Iris pigment epithelial cell (primary cell): ENCODE results near the gene HAND1.
"Not testable (repeated sequence)": the region's sequence is repeated elsewhere in the genome, so short reads cannot be mapped to it uniquely, and the experiment has no call there.

Experiments used
- DNase-seq: peaks from one replicate; pipeline ENCODE4 v3.0.0-alpha.2; 2011; ENCODE audit warnings: low read depth

HAND1 gene

GRCh38 chr5:154478224-154478565, at the start of gene HAND1:
Gene HAND1 (minus strand): TSS chr5:154478227. CDS start chr5:154478008, 219 bp downstream.
- no peak for DNase-seq

- DNase-seq = no peak
Measured at GRCh38 chr5:154526231-154527226, 48.5 kb upstream of the HAND1 start.

DNA sequence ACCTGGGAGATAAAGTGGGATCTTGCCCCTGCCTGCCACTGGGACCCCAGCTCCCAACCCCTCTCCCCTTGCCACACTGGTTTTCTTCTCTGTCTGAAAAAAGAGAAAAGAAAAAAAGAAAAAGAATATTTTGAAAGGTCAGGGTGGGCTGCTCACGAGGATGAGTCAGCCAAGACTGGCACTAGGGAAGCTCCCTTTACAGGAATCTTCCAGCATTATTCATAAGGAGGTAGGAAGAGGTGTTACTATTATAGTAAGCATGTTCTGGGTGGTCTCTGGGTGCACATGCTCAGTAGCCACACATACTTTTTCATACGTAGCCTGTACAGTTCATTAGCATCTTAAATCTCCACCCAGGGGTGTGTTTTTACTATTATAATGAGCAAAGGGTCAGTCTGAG, 46.8 kb upstream of the HAND1 start:
- no peak for DNase-seq

- no peak for DNase-seq
Measured at GRCh38 chr5:154524181-154524580, 46.2 kb upstream of the HAND1 start.

DNA sequence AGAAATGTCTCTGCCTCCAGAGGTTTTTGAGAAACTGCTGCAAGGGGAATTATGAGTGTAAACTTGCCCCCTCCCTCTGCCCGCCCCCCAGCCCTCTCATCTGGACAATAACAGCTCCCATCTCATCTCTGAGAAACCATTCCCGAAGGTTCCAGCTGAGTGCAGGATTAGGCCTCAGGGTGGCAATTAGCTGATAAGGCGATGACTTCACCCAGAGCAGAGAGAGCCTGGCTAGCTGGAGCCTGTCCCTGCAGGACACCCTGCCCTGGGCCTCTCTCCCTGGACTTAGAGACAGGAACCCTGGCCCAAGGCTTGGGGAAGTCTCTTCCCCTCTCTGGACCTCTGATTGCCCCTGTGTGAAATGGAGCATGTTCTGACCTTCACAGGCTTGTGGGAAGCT, 45.7 kb upstream of the HAND1 start:
- no peak for DNase-seq

DNA sequence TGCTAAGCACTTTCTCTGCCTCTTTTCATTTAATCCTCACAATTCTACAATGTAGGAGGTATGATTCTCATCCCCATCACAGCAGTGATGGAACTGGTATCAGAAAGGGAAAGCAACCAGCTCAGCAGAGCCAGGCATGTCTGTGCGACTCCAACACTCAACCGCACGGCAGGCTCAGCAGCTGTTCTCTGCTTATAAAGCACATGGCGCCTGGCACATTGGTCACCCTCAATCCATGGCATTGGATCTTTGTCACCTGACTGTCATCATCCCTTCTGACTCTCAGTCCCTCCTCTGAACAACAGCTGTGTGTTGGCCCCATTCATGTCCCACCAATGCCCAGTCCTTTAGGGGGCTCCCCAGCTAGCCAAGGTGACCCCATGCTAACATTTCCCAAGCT, 45.1 kb upstream of the HAND1 start:
- no peak for DNase-seq

DNA sequence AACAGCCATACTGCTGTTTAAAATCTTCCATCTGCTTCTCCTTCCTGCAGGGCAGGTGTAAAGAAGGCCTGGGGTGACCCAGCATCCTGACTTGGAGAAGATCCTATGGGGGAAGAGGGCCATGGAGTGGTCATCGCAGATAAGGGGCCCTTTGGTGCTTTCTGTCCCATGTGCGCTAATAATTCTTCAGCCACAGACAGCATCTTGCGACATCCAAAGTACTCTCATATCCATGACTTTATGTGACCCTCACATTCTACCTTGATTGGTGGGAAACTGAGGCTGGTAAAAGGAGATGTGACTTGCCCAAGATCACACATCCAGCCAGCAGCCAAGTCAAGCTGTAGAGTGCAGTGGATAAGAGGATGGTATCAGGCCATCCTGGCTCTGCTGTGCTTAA, 44.3 kb upstream of the HAND1 start:
- no peak for DNase-seq

GRCh38 chr5:154521756-154522155, 43.7 kb upstream of the HAND1 start:
- no peak for DNase-seq

DNA sequence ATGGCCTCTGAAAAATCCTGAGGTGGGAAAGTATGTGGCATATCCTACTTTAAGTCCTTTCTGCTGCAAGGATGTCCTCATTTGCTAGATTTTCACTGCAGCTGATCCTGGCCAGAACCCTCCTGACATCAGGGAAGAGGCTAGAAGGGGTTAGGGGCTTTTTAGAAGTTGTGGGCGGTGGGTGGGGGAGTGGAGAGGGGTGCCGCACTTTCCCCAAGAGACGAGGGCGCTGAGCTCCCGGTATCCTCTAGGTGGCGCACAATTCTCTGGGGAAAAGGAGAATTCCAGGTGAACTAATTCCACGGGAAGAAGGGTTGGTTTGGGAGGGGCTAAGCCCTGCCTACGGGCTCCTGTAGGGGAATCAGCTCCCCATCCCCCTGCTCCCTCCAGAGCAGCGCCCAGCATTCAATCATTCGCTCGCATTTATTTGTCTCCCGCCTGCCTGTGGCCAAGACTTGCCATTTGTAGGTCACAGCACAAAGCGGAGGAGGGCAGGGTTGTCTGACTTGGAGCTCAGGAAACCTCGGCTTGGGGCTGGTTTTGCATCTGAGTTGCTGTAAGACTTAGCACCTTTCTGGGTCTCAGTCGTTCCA, 42.9 kb upstream of the HAND1 start:
- DNase-seq = peak; percentile 10

- peak; percentile 53 for DNase-seq
Measured at GRCh38 chr5:154519359-154519758, 41.3 kb upstream of the HAND1 start.

DNA sequence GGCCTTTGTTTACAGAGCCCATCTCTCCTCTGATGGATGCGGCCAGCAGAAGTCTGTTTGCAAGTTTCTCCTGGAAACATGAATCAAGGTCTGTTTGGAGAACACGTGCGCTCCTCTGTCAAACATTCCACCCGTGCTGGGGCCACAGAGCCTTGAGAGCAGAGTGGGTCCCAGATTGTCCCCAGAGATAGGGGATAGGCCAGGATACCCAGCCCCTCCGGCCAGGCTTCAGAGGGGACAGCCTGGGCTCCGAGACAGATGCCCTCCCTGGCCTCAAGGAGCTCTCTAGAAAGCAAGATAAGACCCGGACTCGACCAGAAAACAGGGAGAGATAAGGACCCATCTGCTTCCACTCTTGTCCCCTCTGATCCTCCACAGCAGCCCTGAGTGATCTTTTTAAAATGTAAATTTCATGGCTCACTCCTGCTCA, 40.4 kb upstream of the HAND1 start:
- no peak for DNase-seq

DNA sequence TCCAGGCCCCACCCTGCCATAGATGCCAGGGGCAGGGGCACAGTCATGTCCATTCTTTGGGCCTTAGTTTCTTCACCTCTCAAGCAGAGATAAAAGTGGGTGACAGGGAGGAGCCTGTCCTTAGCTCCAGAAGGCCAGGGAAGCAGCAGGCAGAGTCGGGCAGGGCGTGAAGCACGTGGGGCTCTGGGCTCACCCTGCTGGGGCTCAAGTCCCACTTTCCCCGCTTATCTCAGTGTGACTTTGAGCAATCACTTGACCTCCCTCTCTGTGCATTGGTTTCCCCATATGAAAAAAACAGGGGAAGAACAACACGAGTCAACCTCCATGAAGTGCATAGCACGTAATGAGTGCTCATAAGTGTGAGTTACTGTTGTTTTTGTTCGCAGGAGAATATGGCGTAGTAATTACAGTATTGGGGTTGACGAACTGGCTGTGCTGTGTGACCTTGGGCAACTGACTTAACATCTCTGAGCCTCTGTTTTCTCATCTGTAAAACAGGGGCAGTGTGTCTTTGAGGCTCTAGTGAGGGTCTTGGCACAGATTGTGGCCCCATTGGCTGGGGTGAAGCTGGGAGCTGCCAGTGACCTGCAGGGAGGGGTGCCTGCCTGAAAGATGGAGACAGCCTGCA, 39.9 kb upstream of the HAND1 start:
- no peak for DNase-seq

DNA sequence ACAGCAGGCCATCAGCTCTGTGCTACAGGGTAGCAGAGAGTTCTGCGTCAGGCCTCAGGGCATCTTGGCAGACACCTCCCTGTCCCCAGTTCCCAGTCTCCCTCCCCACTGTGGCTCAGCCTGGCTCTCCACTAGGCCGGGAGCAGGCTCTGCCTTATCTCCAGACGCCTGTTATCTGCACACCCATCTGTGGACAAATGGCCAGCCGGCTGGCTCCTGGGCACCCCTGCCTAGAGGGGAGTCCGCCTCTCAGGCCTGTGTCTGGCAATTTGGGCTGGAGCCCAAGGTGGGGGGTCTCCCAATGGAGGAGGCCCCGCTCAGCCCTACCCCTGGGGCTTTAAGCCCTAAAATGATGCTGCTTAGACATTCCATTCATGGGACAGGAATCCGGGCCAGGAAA, 39.2 kb upstream of the HAND1 start:
- no peak for DNase-seq

- no peak for DNase-seq
Measured at GRCh38 chr5:154516475-154516874, 38.4 kb upstream of the HAND1 start.

GRCh38 chr5:154515488-154515887, 37.5 kb upstream of the HAND1 start:
- DNase-seq = not testable (repeated sequence)

GRCh38 chr5:154514331-154514730, 36.3 kb upstream of the HAND1 start:
- DNase-seq = no peak

DNA sequence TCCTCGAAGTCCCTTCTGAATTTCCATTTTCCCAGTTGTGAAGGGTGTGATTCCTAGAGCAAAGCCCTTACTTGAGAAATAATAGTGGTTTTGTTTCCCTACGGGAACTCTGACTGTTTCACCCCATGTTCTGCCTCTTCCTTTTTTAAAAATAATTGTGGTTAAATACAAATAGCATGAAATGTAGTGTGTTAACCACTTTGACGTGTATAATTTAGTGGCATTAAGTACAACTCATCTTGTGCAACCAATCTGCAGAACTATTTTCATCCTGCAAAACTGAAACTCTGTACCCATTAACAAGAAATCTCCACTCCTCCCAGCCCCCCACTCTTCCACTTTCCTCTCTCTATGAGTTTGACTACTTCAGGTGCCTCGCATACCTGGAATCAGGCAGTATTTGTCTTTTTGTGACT, 35.6 kb upstream of the HAND1 start:
- DNase-seq = peak; percentile 16

DNA sequence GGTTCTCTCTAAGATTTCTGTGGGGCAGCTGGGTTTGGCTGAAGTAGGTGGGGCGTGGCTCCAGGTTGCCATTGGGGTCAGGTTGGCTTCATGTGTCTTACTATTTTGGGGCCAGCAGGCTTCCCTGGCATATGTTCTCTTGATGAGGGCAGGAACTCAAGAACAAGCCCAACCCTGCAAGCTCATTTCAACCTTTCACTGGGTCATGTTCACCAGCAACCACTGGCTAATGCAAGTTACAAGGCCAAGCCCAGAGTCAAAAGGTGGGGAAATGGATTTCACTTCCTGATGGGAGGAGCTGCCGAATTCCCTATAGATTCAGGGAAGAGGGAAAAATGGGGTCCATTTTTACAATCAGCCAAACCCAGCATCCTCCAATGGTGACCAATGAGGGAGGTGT, 34.0 kb upstream of the HAND1 start:
- DNase-seq = no peak

GRCh38 chr5:154509784-154510555, 31.9 kb upstream of the HAND1 start:
- peak; percentile 12 for DNase-seq

GRCh38 chr5:154508114-154508513, 30.1 kb upstream of the HAND1 start:
- no peak for DNase-seq

DNA sequence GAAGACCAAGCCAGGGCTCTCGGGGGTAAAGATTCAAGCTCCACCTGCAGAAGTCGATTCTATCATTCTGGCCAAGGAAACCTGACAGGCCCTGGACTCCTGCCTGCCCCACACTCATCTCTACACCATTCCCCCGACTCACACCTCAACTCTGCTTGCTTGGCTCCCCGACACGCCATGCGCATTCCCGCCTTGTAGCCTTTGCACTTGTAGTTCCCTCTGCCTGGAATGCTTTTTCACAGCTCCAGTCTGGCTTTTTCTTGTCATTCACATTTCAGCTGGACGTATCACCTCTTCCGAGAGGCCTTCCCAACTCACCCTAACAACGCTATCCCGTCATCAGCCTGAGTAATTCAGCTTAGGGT, 28.7 kb upstream of the HAND1 start:
- no peak for DNase-seq

- DNase-seq = no peak
Measured at GRCh38 chr5:154506049-154506715, 28.2 kb upstream of the HAND1 start.
